Activated T-cell treated with anti-CD3 and anti-CD28 coated beads for 24 hours (primary cell): ENCODE results near the gene ATG10.
A peak's percentile ranks its signal among the peaks of the same experiment; 100 is the strongest.
"Not testable (repeated sequence)": the region's sequence is repeated elsewhere in the genome, so short reads cannot be mapped to it uniquely, and the experiment has no call there.

ENCODE experiments used
- DNase-seq: peaks from one replicate; pipeline ENCODE4 v3.0.0-alpha.2; 2020; ENCODE audit warnings: low read depth

ATG10 gene

GRCh38 chr5:82057051-82057450 lies 85.2 kb downstream of the ATG10 start:
- no peak for DNase-seq

GRCh38 chr5:82058710-82059109 lies 86.9 kb downstream of the ATG10 start:
- no peak for DNase-seq

- no peak for DNase-seq
Measured at GRCh38 chr5:82066791-82067190, 95.0 kb downstream of the ATG10 start.

- not testable (repeated sequence) for DNase-seq
Measured at GRCh38 chr5:82068042-82068441, 96.2 kb downstream of the ATG10 start.

- no peak for DNase-seq
Measured at GRCh38 chr5:82068723-82069122, 96.9 kb downstream of the ATG10 start.

- DNase-seq = no peak
Measured at GRCh38 chr5:82072138-82072537, 100.3 kb downstream of the ATG10 start.

- no peak for DNase-seq
Measured at GRCh38 chr5:82073179-82073578, 101.4 kb downstream of the ATG10 start.

GRCh38 chr5:82074950-82075349 lies 103.1 kb downstream of the ATG10 start:
- DNase-seq = no peak

- no peak for DNase-seq
Measured at GRCh38 chr5:82077496-82077895, 105.7 kb downstream of the ATG10 start.

- DNase-seq = no peak
Measured at GRCh38 chr5:82091617-82092016, 119.8 kb downstream of the ATG10 start.

GRCh38 chr5:82095536-82095935 lies 123.7 kb downstream of the ATG10 start:
- no peak for DNase-seq

GRCh38 chr5:82096249-82096648 lies 124.4 kb downstream of the ATG10 start:
- no peak for DNase-seq

- no peak for DNase-seq
Measured at GRCh38 chr5:82100303-82101077, 128.7 kb downstream of the ATG10 start.

- DNase-seq = no peak
Measured at GRCh38 chr5:82104872-82105271, 133.0 kb downstream of the ATG10 start.

GRCh38 chr5:82105457-82105856 lies 133.6 kb downstream of the ATG10 start:
- peak; percentile 1 for DNase-seq

- no peak for DNase-seq
Measured at GRCh38 chr5:82106207-82106606, 134.4 kb downstream of the ATG10 start.

GRCh38 chr5:82106756-82107155 lies 134.9 kb downstream of the ATG10 start:
- no peak for DNase-seq

- no peak for DNase-seq
Measured at GRCh38 chr5:82107267-82107666, 135.4 kb downstream of the ATG10 start.

GRCh38 chr5:82109013-82109412 lies 137.2 kb downstream of the ATG10 start:
- no peak for DNase-seq

- DNase-seq = not testable (repeated sequence)
Measured at GRCh38 chr5:82109915-82110314, 138.1 kb downstream of the ATG10 start.

- no peak for DNase-seq
Measured at GRCh38 chr5:82111191-82111590, 139.4 kb downstream of the ATG10 start.

GRCh38 chr5:82115858-82116257 lies 144.0 kb downstream of the ATG10 start:
- no peak for DNase-seq

- no peak for DNase-seq
Measured at GRCh38 chr5:82119889-82120288, 148.1 kb downstream of the ATG10 start.

- no peak for DNase-seq
Measured at GRCh38 chr5:82129723-82130285, 158.0 kb downstream of the ATG10 start.
